Activated CD4-positive, alpha-beta T cell treated with anti-CD3 and anti-CD28 coated beads for 24 hours (primary cell): ENCODE measurements around the gene TOR2A.
"Not testable (repeated sequence)": the region's sequence is repeated elsewhere in the genome, so short reads cannot be mapped to it uniquely, and the experiment has no call there.

Experiments used
- DNase-seq, 2 donors: peaks; one replicate each; pipeline ENCODE4 v3.0.0-alpha.2; 2020; ENCODE audit warnings: low read depth in 2 of 2

Gene TOR2A

DNA sequence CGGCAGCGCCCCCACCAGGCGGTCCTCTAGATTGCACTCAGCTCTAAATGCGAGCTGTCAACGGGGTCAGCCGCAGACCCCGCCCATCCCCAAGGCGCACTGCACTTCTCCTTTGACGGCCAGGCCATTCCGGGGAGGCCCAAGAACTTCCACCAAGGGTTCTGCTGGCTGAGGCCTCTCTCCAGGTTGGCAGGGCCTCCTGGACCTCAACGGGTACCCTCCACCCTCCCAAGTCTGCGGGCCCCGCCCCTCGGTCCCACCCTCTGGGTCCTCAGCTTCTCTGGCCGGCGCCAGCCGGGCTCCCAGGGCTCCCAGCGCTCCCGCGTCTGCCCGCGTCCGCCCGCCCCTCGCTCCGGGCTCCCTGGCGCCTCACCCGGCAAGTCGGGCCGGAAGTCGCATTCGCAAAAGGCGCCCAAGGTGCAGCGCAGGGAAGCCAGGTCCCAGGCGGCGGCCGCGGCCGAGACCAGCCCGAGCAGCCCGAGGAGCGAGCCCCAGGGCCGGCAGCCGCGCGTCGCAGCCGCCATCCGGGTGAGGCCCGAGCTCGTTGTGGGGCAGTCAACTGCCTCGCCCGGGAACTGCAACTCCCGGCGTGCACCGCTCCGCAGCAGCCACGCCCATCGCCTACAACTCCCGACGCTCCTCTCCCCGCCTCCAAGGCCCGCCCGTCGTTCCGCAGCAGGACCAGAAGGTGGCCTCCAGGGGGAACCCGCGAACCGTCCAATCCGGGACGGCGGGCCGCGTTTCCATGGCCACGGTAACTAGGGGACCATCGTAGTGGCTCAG lies at the start of gene TOR2A:
Gene TOR2A, minus strand, starts transcription at position 548 of the 783 bp plus-strand sequence. Its CDS starts 24 bp downstream, at position 524.
- peak; percentile 97 for DNase-seq

DNA sequence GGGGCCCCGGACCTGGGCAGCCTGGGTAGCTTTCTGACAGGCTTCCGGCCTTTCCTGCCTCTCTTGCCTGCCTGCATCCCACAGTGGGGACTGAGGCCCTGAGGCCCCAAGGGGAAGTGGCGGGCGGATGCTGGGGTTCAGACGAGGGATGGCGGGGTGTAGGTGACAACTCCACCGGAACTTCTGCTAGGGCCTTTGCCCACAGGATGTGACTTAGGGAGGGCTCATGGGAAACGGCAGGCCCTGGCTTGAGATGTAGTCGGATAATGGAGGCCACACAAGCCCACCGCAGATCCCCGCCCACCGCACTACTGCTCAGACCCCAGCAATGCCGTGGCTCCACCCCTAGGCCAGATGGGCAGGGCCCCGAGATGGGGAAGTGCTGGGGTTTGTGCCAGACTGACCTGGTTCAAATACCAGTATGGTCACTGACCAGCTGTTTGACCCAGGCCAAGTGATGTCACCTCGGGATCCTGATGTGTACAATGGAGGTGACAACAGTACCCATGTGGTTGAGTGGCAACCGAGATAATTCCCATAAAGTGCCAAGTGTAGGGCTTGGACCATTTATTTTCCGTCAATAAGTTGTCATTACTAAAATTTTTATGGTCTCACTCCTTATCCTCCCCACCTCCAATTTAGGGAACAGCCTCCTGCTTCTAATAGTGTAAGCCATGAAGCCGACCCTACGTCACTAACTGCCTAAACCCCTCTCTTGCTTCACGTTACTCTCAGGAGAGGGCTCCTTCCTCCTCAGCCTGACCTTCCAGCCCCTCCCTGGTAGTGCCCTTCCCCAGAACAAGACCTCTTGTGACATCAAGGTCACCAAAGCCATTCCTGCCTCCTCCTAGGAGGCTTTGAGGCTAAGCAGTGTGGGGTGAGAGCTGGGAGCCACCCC lies 48.3 kb upstream of the TOR2A start:
- DNase-seq, result peak in 1 of 2 donors; percentile 49

DNA sequence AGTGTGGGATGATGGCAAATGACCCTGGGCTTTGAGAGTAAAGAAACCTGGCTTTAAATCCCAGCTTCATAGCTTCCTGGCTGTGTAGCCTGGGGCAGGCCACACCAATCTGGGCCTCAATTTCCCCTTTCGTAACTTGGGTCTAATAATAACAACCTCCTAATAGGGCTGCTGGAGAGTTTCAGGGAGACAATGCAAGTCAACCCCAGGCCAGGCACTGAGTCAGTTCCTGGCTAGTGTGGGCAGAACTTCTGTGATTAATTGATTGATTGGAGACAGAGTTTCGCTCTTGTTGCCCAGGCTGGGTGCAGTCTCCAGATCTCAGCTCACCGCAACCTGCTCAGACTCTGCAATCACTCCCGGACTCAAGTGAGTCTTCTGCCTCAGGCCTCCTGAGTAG lies 46.7 kb upstream of the TOR2A start:
- DNase-seq, result no peak

DNA sequence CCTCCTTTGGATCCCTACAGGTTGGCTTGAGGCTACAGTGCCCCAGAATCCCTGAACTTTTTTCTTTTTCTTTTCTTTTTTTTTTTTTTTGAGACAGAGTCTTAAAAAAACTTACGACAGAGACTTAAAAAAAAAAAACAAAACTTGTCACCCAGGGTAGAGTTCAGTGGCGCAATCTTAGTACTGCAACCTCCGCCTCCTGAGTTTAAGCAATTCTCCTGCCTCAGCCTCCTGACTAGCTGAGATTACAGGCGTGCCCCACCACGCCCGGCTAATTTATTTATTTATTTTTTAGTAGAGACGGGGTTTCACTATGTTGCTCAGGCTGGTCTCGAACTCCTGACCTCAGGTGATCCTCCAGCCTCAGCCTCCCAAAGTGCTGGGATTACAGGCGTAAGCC lies 45.8 kb upstream of the TOR2A start:
- not testable (repeated sequence) for DNase-seq

DNA sequence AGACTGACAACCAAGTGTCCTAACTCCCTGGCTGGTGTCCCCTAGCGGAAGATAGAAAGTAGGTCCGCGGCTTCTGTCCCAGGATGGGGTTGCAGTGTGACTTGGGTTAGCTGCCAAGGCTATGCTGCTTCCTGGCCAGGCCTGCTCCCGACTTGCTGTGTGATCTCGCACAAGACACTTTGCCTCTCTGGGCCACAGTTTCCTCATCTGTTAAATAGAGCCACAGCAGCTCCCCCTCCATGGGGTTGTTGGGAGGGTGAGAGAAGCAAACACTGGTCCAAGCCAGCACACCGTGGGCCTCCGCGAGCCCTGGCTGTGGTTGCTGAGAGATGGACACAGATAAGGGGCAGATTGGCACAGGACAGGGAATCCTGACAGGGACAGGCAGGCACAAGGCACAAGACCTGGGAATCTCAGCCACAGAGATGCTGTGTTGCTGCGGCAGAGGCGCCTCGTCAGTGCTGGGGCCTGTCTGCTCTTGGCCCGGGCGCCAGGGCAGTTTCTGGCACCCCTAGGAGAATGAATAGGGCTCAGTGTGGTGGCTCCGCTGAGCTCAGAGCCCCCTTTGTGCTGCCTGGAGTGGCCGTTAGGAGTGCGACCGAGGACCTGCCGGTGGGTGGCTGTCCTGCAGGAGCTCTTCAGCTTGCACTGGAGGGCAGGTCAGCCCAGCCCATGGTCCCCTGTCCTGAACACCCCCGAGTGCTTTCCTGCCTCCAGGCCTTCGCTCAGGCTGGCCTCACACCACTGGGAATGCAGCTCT lies 45.2 kb upstream of the TOR2A start:
- no peak for DNase-seq

DNA sequence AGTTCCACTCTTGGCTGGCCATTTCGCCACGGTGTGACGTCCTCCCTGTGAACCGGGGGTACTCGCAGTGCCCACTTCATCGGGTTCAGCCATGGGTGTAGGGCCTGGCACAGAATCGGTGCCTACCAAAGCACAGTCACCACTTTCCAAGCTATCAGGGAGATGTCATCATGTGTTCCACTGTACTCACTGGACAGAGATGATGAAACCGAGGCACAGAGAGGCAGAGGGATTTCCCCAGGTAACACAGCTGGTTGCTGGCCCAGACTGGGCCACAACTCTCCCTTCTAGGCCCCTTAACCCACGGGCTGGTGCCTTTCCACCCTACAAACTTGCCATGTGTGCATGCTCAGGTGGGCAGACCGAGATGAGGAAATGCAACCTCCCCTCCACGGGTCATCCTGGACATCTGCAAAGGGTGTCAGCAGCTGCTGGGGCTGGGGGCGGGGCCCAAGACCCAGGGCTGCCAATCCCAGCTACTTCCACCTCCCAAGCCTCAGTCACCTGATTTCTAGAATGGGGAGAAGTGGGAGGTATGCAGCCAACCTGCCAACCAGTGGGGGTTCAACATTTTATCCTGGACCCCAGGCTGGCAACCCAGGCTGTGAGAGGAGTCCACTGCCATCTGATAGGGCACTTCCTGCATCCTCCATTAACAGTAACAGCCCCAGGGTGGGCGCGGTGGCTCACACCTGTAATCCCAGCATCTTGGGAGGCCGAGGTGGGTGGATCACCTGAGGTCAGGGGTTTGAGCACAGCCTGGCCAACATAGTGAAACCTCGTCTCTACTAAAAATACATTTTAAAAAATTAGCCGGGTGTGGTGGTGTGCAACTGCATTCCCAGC lies 44.3 kb upstream of the TOR2A start:
- DNase-seq, result peak in 1 of 2 donors; percentile 45

DNA sequence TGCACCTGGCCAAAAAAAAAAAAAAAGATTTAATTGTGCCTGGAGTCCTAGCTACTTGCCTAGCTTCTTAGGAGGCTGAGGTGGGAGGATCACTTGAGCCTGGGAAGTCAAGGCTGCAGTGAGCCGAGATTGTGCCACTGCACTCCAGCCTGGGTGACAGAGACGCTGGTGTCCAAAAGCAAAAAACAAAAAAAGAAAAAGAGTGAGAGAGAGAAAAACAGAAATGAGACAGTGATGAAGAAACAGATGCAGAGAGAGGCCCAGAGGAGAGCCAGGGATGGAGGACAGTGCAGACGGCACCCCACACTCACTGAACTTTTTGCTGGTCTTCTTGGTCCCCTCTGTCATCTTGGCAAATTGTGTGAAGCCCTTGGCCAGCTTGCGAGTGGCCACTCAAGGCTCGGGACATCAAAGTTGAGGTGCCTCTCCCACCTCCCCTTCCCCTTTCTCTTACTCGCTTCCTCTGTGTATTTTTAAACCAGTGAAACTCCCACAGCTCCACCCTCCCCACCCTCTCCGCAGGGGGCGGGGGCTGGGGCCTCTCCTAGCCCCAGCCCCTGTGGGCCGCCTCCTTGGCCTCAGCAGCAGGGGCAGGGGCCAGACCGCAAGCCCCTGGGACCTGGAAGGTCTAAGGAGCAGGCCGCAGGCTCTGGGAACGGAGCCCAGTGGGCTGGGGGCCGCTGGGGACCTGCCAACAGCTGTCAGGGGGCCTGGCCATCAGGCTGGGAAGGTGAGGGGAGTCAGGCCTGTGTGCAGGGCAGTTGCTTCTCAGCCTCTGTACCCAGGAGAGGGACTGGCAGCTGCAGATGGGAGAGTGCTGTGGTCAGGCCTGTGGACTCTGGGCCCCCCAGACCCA lies 43.4 kb upstream of the TOR2A start, which contains the start of gene SH2D3C:
Gene SH2D3C, minus strand, starts transcription at position 387 of the 856 bp plus-strand sequence. Its CDS starts 39 bp downstream, at position 348.
- DNase-seq, result no peak

DNA sequence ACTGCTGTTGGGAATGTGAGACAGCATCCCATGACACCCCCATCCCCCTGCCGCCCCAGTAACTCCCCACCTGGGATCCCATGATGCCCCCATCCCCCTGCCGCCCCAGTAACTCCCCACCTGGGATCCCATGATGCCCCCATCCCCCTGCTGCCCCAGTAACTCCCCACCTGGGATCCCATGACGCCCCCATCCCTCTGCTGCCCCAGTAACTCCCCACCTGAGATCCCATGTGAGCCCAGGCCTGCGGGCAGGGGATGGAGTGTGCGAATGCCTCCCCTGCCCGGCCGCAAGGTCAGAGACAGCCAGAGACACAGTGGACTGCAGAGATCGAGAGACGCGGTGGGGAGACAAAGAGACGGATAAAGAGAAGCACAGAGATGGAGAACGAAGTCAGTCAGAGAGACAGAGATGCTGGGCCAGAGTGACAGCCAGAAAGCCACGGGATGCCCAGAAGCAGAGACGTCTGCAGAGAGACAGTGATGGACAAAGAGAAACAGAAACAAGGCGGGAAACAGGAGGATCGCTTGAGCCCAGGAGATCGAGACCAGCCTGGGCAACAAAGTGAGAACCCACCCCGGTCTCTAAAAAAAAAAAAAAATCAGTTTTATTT lies 42.4 kb upstream of the TOR2A start:
- no peak for DNase-seq

DNA sequence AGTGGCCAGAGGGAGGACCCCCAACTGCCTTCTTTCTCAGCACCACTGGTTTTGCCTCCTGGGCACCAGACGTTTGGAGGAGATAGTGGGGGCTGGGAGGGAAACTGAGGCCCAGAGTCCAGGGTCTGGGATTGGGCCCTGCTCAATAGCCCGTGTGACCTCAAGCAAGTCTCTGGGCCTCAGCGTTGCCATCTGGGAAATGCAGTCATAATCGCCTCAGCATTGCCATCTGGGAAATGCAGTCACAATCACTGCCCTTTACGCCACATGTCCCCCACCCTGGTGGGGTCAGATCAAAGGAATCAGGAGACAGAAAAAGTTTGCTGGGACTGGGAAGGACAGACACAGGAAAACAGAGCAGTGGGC lies 41.8 kb upstream of the TOR2A start:
- no peak for DNase-seq

DNA sequence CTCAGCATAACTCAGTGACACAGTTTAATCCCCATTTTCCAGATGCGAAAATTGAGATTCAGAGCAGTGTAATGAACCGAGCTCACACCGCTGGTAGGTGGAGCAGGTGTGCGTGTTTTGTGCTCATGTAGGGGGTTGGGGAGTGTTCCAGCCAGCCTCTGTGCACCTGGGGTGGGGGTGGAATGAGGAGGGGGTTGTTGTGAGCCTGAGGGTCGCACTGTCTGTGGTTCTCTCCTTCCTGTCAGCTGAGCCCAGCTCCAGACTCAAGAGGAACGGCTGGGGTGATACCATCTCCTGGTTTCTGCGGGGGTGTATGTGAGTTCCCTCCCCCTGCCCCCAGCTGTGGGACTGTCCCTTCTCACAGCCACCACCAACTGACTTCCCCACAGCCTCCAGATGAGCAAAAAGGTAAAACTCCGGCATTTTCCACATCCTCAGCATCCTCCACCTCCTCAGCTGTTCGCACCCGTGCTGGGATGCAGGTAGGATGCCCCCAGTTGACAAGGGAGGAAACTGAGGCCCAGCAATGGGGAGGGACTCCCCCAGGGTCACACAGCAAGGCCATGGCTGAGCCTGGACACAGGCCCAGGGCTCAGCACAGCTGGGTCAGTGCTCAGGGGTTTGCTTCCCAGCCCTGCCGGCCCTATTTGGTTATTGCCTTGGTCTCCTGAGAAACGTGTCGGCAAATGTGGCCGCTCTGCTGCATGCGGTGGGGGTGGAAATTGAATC lies 41.3 kb upstream of the TOR2A start:
- DNase-seq, result peak; percentile 55 to 67

DNA sequence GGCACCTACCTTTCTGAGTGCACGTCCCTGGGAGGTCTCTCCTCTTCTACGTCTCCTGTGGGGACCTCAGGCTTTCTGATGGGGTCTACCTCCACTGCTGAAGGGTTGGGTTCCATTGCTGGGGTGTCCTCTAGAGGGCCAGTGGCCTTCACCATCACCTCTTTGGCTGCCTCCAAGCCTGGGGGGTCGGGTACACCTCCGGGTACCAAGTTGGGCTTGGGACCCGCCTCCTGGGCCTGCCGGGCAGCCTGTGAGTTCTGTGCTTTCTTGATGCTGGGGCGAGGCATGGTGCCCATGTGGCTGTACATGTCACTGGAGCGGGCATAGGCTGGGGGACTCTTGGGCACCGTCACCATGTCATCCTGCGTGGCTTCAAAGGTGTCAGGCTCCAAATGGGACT lies 38.9 kb upstream of the TOR2A start:
- DNase-seq, result no peak

DNA sequence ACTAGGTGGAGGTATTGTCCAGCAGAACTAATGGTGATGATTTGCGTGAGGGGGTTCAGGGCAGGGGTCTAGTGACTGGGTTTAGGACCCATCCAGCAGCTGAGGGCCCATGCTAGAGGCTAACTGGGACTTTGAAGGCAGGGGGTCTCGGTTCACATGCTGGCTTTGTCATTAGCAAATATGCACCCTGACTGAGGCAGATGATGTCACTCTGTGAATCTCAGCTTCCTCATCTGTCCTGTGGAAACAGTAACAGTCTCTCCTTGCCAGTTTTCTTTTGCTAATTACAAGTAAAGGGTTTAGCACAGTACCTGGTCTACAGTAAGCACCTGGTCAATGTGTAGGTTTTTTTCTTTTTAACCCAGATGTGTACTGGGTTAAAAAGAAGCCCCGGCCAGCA lies 38.2 kb upstream of the TOR2A start:
- no peak for DNase-seq

DNA sequence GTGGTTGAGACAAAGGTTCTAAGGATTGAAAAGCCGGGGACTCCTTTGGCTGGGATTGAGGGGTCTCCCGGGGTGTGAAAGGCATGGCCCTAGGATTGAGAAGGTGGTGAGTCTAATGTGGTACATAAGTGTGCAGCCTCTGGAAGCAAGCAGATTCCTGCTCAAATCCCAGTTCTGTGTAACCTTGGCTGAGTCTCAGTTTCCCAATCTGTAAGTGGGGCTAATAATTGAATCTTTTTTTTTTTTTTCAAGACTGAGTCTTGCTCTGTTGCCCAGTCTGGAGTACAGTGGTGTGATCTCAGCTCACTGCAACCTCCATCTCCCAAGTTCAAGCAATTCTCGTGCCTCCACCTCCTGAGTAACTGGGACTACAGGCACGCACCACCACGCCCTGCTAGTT lies 37.5 kb upstream of the TOR2A start:
- DNase-seq, result no peak

DNA sequence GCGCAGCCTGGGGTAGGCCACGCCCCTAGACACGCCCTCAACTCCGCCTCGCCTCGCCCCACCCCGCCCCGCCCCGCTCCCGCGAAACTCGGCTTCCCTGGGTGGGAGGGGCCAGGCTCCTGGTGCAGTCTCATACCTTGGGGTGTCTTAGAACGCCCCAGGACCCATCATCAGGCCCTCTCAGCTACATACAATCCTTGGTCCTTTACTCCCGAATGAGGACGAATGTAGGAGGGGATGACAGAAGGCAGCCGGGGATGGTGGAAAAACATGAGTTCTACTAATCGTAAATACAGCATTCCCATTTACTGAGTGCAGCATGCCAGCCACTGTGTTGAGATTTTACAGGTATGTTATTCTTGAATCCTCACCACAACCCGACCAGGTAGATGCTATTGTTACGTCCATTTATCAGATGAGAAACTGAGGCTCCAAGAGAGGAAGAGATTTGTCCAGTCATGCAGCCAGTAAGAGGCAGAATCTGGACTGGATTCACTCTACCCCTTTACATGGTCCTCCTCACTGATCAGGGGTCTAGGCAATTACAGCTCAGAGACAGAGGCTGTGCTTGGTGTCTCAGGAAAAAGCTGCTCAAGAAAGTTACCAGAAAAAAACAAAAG lies 36.6 kb upstream of the TOR2A start:
- no peak for DNase-seq

DNA sequence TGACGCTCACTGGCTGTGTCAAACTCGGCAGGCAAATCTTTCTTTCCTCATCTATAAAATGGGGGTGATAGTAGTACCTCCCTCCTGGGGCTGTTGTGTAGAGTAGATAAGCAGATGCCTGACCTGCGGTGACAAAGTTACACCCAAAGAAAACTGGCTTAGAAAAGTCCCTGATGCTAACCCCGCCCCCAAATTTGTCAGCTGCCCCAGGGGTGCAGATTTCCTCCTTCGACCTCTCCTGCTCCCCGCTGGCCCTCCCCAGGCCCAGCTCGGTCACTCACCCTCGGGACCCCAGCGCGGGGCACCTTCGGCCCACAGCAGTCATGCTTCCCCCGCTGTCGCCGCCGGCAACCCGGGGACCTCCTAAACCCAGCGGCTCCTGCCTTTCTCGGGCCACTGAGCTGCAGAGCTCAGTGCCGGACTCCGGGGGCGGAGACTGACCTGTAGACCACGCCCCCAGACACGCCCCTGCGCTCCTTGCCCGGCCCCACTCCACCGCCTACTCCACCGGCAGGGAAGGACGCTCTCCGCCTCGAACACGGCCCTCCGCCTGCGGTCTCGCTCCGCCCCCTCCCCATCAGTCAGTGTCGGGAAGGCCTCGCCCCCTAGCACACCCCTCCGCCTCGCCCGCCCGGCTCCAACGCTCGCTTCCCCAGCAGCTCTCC lies 35.9 kb upstream of the TOR2A start:
- DNase-seq, result peak; percentile 96 to 97

DNA sequence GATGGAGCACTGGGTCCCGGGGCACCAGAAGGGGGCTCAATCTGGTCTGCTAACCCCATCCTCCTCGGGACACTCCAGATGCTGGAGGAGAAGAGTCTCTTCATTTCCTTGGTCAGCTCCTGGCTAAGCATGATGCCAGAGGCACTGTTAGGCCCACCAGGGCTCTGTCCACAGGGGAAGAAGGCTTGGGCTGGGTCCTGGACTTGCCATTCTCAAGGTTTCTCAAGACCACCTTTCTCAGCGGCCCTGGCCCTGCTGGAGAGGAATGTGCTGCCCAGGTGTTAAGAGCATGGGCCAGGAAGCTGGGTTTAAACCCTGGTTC lies 35.5 kb upstream of the TOR2A start:
- no peak for DNase-seq

DNA sequence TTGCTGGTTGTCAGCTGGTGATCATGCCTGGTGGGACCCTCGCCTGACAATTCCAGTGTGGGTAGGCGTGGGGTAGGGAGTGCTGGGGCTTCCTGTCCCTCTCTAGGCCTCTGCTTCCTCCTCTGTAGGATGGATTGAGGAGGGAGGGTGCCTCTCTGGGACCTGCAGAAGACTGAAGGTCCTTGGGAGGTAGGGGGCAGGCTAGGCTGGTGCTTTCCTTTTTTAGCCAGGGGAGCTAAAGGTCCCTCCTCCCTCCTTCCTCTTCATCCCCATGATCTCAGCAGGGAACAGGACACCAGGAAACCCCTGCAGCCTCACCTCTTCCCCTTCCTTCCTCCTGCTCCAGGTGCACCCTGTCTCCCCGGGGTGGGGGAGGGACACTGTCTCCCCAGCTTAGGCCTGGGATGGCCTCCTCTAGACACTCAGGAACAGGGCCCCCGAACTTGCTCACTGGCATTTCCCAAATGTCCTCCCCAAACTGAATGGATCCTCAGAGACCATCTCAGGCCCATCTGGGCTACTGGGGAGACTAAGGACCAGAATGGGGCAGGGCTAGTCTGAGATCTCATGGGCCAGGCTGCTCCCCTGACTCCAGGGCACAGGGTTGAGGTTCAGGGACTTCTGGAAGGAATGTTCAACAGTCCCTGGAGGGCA lies 35.0 kb upstream of the TOR2A start:
- no peak for DNase-seq

DNA sequence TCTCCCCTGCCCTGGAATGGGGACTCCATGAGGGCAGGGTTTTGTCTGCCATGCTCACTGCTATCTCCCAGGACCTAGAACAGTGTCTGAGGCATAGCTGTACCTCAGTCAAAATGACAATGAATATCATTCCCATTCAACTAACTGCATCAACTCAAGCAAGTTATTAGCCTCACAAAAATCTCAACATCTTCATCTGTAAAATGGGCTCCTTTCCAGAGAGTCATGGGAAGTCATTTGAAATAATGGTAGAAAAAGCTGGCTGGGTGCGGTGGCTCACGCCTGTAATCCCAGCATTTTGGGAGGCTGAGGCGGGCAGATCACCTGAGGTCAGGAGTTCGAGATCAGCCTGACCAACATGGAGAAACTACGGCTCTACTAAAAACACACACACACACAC lies 34.0 kb upstream of the TOR2A start:
- no peak for DNase-seq
